ENCODE measurements around the gene TMEM255B. TPM values are rescaled to one million over a fixed set of nuclear protein-coding genes. Genes with fewer than 3 reads are reported as not detected.
A peak's percentile ranks its signal among the peaks of the same experiment; 100 is the strongest.

The TMEM255B gene
- total RNA-seq, 1 experiment from 2014 or later: 7.7 TPM

DNA sequence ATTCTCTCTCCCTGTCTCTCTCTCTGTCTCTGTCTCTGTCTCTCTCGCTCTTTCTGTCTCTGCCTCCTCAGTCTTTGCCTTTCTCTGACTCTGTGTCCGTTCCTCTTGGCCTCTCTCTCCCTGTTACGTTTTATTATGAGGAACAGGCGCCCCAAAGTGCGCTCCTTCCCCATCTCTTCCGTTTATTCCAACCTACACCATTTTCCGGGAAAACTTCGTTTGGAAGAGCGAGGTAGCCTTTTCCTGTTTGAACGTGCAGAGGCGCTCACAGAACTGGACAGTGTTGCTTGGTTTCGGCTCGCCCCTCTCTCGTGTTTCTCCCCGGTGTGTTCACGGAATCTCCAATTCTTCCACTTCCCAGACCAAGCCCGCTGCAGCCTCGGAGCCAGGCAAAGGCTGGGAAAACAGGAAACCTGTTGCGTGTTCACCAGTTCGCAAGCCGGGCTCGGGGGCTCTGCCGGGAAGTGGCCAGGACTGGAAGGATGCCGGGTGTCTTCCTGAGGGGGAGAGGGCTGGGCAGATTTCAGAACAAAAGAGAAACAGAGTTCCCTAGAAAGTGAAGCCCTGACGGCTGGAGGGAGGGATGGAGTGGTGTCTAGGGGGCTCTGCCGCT is 605 bp downstream of the TMEM255B start:
- intact Hi-C loops (cut with micrococcal nuclease): no loop called here
- H2AFZ ChIP-seq (ENCODE audit: low read depth, low read length, poor library complexity, severe bottlenecking): peak overlapping the region; percentile 45
- no peaks in the 10 kb centered on the region for H3K27me3 ChIP-seq (ENCODE audit: insufficient read depth, low read length)
- no peaks in the 10 kb centered on the region for H3K9me3 ChIP-seq (ENCODE audit: control insufficient read depth in 1 of 2, insufficient read depth in 1 of 2, low read depth in 1 of 2, low read length in 2 of 2)
- H3K36me3 ChIP-seq (ENCODE audit: control insufficient read depth in 1 of 2, insufficient read depth in 2 of 2, low read length in 2 of 2): no peaks in the 10 kb centered on the region
- no peaks in the 10 kb centered on the region for H4K20me1 ChIP-seq (ENCODE audit: insufficient read depth)
- H3K4me3 ChIP-seq (replicated peaks in 1 of 2; ENCODE audit: low read depth in 1 of 2, low read length in 2 of 2): peak overlapping the region; percentile 41 to 58
- no peak overlapping the region for H3K27ac ChIP-seq (ENCODE audit: low read depth, low read length)
- ChIA-PET POLR2A (no interaction called here), RAD21 (ENCODE audit: low non-redundant PET in 1 of 2, low total read pairs in 2 of 2, uncharacterized antibody in 2 of 2, unreplicated experiment in 2 of 2) (no interaction called here), CTCF (no interaction called here)
- no peaks in the 10 kb centered on the region for H3K9me2 ChIP-seq (ENCODE audit: insufficient read depth)
- BruUV-seq (replicated peaks): TSS peak; percentile 52
- DNase-seq (ENCODE audit: low read depth, low spot score): no peak
- H3K79me2 ChIP-seq (ENCODE audit: insufficient read depth, low read length): no peaks in the 10 kb centered on the region
- no peak for ATAC-seq
- H3K4me2 ChIP-seq (ENCODE audit: low read length): peak overlapping the region; percentile 90
- TF ChIP-seq CEBPB (IDR thresholded peaks at IDR 0.05; ENCODE audit: low read depth): no peak
- no peak for TF ChIP-seq POLR2AphosphoS5 (IDR thresholded peaks at IDR 0.05; ENCODE audit: low read depth, low read length)
- no peak for TF ChIP-seq EZH2phosphoT487 (IDR thresholded peaks at IDR 0.05; ENCODE audit: borderline replicate concordance)
- no peak for TF ChIP-seq JUND (IDR thresholded peaks at IDR 0.05)
- no peak for TF ChIP-seq ZFX (IDR thresholded peaks at IDR 0.05)
- no peak for TF ChIP-seq ZNF274 (IDR thresholded peaks at IDR 0.05; ENCODE audit: low read depth, low read length)
- no peak for TF ChIP-seq FOSL1 (IDR thresholded peaks at IDR 0.05; ENCODE audit: low read depth)
- TF ChIP-seq, protein P1, sequence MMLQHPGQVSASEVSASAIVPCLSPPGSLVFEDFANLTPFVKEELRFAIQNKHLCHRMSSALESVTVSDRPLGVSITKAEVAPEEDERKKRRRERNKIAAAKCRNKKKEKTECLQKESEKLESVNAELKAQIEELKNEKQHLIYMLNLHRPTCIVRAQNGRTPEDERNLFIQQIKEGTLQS (IDR thresholded peaks at IDR 0.05): no peak
- TF ChIP-seq EZH2 (IDR thresholded peaks at IDR 0.05): no peak
- no peak for TF ChIP-seq SIN3A (IDR thresholded peaks at IDR 0.05; ENCODE audit: low read depth)
- TF ChIP-seq RAD21 (IDR thresholded peaks at IDR 0.05; ENCODE audit: low read depth): no peak
- TF ChIP-seq, protein P2, sequence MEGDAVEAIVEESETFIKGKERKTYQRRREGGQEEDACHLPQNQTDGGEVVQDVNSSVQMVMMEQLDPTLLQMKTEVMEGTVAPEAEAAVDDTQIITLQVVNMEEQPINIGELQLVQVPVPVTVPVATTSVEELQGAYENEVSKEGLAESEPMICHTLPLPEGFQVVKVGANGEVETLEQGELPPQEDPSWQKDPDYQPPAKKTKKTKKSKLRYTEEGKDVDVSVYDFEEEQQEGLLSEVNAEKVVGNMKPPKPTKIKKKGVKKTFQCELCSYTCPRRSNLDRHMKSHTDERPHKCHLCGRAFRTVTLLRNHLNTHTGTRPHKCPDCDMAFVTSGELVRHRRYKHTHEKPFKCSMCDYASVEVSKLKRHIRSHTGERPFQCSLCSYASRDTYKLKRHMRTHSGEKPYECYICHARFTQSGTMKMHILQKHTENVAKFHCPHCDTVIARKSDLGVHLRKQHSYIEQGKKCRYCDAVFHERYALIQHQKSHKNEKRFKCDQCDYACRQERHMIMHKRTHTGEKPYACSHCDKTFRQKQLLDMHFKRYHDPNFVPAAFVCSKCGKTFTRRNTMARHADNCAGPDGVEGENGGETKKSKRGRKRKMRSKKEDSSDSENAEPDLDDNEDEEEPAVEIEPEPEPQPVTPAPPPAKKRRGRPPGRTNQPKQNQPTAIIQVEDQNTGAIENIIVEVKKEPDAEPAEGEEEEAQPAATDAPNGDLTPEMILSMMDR (IDR thresholded peaks at IDR 0.05 in 2 of 3, conservative IDR thresholded peaks at IDR 0.05 in 1 of 3; ENCODE audit: borderline replicate concordance in 1 of 3, insufficient read depth in 1 of 3, low read depth in 2 of 3, low read length in 2 of 3): no peak
- TF ChIP-seq SRF (IDR thresholded peaks at IDR 0.05; ENCODE audit: low read depth): no peak
- TF ChIP-seq, protein P3, sequence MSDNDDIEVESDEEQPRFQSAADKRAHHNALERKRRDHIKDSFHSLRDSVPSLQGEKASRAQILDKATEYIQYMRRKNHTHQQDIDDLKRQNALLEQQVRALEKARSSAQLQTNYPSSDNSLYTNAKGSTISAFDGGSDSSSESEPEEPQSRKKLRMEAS (IDR thresholded peaks at IDR 0.05): no peak
- TF ChIP-seq EGR1 (IDR thresholded peaks at IDR 0.05; ENCODE audit: low read depth): no peak
- TF ChIP-seq CBX3 (IDR thresholded peaks at IDR 0.05; ENCODE audit: low read depth): no peak
- peak overlapping the region; percentile 31; the same call in 1 of the 2 replicates for H3K9ac ChIP-seq (ENCODE audit: low read length)
- peaks cover 3 to 17% of the 10 kb centered on the region in 2 experiments for H3K4me1 ChIP-seq (ENCODE audit: control insufficient read depth in 1 of 2, insufficient read depth in 2 of 2, low read length in 2 of 2)
